HG03095 (cell line): ENCODE results near the gene BASP1.
"Not testable (repeated sequence)": the region's sequence is repeated elsewhere in the genome, so short reads cannot be mapped to it uniquely, and the experiment has no call there.

Source experiments
- ATAC-seq: cut with Tn5 transposase; IDR thresholded peaks from one replicate; pipeline ENCODE4 v1.9.1; 2021; ENCODE audit warnings: moderate library complexity; ENCODE audit not compliant: unreplicated experiment

The BASP1 gene

DNA sequence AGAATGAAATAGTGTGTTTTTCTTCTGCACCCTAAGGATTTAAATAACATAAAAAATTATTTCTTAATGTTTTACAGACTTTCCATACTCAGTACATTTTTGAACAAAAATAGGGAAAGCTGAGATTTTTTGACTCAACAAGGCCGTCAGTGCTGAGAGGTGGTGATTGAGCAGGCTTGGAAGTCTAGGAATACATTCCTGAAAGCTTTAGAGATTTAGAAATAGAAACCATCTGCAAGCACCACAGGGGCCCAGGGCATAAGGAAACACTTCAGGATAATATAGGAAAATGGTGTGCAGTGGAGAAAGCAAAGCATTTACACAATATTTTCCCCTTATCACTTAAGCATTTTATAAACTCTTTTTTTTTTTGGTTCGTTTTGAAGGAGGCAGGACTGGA is 5.2 kb downstream of the BASP1 start:
- no peak for ATAC-seq

DNA sequence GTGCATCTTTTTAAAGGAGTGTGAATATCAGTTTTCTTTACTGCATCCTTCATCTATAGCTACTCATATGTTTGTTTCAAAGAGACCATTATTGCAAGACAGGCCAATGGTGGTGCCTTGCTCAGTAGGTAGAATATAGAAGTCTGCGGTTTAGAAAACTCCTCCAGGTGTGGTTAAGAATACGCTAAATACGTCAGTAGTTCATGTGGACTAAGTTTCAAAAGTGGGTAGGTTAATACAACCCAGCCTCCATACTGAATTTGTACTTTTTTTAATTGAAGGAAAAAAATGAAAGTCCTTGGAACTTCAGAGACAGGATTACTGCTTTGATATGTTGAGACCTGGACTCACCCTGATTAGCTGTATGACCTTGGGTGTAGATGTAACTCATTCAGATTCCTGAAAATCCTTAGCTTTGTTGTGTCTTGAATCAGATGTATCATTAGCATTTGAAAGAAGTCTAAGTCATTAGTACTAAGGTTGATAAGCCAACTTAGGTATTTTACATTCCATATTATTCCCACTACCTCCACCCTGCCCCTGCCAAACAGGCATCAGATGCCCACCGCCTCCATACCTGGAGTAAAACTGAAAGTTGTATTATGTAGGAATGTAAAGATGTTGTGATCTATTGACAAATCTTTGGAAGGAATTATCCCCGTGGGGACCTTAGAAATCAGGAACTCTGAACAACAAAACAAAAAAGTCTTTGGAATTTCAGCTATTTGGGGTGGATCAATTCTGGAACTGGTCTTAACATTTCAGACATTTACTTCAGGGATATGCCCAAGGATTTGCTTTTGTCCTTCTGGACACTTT is 6.1 kb downstream of the BASP1 start:
- ATAC-seq: peak; percentile 40

DNA sequence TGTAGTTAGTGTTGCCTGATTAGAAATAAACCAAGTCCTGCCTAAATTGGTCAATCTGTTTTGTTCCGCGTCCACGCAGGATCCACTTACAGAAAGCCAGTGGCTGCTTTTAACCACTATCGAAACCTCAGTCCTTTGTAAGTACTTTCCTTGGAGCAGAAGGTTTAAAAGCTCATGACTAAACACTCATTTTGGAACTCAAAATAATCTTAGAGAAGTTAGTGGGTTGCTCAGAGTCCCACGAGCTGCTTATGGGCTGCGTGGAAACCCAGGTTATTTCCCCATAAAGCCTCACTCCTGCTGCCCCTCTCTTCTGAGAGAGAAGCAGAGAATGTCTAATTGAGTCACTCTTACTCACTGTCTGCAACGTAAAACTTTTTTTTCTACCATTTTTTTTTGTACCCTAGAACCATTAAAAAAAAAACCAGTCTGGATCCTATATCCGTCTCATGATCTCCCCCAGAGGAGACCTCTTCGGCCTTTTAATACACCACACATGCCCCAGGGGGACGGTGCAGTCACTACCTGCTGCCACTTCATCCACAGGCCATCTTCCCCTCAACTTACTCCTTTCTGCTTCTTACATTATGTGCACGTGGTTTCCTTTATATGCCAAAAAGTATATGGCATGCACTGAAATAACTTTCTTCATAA is 7.6 kb downstream of the BASP1 start:
- ATAC-seq: peak; percentile 50

DNA sequence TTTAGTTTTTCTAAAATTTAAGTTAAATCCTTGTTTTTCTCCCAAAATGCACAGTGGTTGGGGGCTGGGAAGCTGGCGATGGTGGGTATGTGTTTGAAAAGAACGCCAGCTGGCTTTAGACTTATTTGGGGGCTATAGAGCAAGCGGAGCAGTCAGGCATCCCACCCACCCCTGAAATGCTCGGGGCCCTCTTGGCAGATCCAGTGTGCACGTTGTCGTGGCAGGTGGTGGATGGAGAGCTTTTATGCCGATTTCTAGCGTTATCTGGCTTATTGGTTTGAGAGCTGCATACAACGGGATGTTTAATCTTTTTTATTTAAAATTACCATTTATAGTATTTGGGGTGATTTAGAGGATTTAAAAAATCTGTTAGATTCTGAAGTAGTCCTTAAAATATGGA is 8.1 kb downstream of the BASP1 start:
- ATAC-seq: no peak

DNA sequence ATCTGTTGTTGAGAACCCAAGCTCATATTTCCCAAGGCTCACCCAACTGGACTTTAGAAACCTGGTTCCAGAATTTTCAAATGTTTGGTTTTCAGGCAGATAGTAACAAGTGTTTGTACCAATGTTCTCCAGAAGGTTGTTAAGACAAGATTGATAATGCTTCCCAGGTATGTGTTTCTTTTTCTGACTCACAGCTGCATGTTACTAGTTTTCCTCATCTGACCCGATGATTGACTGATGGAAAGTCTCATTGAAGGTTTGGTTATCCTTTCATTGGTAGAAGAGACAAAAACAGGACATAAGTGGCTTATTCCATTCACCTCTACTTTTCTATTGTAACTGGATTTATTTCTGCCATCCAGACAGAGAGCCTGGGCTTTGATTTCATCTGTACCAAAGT is 10.4 kb downstream of the BASP1 start:
- ATAC-seq: no peak

DNA sequence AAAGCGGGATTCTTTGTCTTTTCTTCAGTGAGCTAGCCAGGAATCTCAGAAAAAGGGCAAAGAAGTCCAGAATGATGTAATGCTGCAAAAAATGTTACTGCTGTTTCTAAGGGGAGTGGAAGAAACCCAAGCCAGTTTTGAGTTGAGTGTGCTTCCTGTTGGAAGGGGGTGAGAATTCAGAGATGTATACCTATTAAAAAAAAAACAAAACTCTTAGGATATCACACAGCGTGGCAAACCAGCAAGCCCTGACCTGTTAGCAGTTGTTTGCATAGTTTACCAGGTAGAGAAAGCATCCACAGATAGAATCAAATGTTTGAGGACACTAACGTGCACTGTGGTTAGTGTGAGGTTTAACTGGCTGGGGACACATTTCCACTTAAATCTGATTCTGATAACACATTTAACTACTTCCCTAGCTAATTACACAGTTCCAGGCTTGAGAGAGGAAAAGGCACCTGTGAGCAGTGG is 11.4 kb downstream of the BASP1 start:
- ATAC-seq: peak; percentile 52

DNA sequence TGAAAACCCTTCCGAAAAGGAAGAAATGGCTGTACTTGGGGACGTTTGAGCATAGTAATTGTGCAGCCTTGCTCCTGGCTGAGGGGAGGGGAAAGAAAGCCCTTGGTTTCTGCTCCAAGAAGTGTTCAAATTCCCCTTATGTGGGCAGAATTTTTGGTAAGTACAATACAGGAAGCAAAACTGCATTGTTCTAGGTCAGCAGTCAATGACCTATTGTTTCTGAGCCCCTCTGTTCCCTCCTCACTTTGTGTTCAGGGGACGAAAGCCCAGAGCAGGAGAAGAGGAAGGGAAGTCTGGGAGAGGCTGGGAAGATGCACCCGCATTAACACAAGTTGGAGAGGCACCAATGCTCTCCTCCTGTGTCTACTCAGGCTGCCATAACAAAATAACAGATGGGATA is 11.9 kb downstream of the BASP1 start:
- peak; percentile 34 for ATAC-seq

DNA sequence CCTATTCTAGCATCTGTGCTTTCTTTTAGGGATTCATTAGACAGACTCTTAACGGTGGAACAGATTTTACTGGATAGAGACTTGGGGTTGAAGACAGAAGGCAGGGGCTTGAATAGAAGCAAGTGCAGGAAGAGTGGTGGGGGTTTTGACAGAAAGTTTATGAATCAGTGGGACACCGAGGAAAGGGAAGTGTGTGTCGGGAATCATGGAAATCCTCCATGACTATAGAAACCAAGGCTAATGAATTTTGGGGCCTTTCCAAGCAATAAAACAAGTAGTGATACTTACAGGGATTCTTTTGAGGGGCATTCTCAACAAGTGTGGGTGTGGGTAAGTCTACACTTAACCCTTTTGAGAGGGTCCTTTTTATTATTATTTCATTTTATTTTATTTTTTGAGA is 12.8 kb downstream of the BASP1 start:
- no peak for ATAC-seq

DNA sequence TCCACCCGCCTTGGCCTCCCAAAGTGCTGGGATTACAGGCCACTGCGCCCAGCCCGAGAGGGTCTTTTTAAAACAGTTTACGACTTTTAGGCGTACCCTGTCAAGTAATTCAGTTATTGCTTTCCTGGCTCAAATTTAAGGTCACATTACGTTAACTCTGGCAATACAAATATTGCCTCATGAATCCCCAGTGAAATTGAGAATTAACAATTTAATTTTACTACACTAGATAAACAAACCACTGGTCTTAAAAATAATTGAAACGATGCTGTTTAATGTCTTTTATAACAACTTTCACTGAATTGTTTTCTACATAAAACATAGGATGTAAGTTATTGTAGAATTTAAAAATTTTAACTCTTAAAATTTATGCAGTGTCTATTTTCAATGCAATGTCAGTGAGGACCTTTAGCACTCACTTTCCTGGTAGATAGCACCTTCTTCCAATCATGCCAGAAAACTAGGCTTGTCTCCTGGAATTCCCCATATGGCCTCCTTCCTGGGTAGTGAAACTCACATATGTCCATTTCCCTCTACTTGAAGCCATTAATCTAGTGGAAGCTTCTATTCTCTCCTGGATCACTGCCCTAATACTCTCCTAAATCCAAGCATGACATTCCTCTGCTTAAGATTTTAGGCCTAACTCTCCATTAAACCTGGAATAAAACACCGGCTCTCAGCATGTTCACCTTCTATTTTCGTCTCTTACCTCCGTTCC is 13.5 kb downstream of the BASP1 start:
- no peak for ATAC-seq

DNA sequence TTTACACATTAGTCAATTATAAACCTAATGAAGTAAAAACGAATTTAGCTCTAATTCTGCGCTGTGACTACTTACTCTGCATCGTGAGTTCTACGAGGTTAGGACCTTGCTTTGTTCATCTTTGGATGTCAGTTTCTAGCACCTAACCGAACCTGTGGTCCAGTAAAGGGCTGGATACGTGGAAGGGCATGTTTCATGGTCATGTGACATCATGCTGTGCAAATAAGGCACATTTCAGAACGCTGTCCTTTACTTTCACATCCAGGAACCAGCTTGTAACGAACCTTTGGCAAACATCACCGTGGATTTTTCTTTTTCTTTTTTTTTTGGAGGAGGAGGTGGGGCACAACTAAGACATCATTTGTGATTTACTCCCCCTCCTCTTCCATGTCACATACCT is 15.0 kb downstream of the BASP1 start:
- ATAC-seq: no peak

DNA sequence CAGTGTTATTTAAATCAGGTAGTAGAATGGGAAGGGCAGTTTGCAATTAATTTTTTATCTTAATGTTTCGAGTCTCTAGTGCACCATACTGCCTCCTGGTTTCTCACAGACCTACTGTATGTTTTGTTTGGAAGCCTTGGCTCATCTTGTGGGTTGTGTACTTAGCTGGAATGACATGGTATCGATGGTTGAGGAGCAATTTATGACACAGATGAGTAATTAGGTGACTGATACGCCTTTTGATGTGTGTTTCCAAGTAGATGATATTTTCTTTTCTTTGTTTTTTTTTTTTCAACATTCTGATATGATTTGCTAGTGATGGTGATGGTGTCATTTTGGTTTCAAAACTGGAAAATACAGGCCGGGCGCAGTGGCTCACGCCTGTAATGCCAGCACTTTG is 16.1 kb downstream of the BASP1 start:
- no peak for ATAC-seq

DNA sequence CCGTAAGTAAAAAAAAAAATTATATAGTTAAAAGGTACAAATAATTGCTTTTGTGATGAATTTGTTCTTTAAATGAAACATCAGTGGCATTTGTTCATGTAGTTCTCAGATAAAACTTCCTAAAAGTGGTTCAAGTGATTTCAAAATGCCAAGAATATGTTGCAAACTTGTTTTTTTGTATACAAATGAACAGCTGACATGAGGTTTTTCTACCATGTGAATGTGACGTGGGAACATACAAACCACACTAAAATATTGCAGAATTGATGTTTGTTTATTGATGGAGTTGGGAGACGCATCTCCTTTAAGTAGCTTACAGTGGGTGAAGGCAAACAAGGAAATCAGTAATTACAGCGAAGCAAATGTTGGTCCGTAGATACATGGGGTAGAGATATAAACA is 16.9 kb downstream of the BASP1 start:
- no peak for ATAC-seq

DNA sequence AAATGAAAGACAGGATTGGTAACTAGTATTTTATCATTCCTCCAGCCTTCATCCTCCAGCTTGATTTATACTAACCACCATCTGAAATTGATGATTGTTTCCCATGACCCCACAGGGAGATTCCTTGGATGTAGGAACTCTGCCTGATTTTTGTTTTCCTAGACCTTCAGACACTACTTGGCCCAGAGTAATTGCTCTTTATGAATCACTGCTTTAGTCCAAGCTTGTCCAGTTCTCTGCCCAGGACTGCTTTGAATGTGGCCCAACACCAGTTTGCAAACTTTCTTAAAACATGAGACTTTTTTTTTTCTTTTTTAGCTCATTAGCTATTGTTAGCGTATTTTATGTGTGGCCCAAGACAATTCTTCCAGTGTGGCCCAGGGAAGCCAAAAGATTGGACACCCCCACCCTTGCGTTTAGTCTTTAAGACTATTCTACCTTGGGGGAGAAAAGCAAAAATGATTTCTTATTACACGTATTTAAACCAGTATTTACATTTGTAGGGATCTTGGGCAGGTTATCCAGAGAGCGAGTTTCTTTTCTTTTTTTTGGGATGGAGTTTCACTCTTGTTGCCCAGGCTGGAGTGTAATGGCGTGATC is 18.4 kb downstream of the BASP1 start:
- no peak for ATAC-seq

DNA sequence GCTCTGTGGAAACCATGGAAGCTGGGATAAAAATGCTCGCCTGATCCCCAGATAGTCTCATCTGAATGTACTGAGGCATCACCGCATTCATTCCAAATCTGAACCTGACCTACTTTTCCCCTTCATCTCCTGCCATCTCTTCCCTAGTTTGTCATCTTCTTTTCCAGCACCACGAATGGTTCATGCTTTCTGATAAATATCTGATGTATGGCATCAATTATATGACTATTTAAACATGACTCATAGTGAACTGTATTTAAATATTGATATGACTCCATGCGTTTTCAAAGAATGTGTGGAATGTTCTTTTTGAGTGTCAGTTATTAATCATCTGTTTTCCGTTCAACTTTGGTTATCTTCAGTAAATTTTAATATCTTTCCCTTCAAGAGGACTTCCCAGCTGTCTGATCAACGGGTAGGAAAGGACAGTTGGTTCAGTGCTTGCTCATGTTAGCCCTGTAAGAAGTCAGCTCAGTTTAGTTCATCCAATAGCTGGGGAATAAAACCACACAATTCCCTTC is 21.1 kb downstream of the BASP1 start:
- ATAC-seq: no peak

DNA sequence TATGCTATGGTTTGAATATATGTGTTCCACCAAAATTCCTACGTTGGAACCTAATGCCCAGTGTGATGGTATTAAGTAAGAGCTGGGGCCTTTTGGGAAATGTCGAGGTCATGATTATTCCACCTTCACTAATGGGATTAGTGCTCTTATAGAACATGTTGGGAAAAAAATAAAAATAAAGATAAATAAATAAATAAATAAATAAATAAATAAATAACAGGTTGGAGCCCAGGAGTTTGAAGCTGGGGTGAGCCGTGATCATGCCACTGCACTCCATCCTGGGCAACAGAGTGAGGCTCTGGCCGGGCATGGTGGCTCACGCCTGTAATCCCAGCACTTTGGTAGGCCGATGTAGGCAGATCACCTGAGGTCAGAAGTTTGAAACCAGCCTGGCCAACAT is 22.5 kb downstream of the BASP1 start:
- ATAC-seq: no peak

DNA sequence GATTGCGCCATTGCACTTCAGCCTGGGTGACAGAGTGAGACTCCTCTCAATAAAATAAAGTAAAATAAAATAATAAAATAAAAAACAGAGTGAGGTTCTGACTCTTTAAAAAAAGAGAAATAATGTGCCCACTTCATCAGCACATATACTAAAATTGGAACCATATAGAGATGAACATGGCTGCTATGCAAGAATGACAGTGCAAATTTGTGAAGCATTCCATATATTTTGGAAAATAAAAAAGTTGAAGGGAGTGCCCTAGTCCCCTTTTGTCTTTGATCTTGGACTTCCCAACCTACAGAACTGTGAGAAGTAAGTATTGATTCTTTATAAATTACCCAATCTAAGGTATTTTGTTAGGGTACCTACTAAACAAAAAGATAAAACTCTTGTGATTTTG is 23.1 kb downstream of the BASP1 start:
- no peak for ATAC-seq

DNA sequence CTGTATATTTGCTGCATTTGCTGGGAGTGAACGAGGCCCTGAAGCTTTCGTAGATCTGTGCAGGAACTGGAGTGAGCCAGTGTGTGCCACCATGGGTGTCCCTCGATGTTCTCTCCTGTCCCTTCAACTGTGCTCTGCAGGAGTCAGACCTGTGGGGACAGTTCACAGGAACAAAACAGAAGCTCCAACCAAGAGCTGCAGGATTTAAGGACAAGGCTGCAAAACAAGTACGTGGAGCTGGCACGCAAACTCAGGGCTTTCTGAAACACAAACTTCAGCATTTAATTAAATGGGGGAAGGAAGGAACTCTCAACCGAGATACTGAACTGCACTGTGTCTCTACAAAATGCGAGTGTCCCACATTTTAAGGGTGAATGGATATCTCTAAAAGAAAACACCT is 24.2 kb downstream of the BASP1 start:
- no peak for ATAC-seq

DNA sequence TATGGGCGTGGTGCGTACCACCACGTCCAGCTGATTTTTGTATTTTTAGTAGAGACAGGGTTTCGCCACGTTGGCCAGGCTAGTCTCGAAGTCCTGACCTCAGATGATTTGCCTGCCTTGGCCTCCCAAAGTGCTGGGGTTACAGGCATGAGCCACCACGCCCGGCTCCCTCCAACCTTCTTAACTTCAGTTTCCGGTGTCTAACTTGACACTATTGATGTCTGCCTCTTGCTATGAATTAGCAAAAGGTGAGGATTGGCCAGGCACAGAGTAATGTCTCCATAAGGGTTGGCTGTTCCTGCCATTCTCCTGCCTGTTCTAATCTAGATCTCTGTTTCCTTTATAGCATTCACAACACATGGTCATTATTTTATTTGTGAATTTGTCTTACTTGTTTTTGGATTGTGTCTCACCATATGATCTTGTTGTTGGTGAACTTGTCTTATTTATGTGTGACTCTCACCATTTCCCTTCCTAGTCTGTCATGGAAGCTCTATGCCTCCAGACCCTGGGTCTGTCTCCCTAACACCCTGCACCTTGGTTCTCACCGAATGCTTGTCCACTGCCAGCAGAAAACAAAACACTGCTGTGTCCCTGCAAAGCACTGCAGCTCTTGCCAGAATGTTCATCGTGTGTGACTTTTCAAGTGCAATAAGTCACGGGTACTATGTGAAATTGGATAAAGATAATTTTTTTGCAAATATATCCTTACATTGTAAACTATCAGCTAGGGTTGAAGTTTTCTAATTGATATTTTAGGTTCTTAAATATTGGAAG is 26.0 kb downstream of the BASP1 start:
- ATAC-seq: no peak

DNA sequence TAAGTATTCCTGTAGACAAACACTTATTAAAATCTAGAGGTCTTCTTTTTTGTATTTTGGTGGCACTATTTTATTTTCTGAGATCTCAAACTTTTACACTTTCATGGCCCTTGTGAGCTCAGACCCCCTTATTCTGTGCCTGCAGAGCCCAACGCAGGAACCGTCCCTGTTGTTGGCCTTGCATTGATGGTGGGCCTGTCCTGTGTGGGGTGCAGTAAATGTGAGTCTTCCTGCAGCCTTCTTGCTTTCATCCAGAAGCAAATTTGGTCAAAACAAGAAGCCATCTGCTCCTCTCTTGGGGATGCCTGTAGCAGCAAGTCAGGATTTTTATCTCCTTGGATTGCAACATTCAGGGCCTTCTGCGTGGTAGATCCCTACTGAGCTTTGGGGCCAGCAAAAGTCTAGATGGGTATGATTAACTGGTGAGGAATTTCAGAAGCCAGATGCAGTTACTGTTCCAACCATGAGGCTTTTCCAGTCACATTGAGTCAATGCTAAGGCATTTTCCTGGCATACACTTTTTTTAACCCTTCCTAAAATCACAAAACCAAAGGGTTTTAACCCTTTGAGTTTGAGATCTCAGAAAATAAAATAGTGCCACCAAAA is 31.7 kb downstream of the BASP1 start:
- no peak for ATAC-seq

DNA sequence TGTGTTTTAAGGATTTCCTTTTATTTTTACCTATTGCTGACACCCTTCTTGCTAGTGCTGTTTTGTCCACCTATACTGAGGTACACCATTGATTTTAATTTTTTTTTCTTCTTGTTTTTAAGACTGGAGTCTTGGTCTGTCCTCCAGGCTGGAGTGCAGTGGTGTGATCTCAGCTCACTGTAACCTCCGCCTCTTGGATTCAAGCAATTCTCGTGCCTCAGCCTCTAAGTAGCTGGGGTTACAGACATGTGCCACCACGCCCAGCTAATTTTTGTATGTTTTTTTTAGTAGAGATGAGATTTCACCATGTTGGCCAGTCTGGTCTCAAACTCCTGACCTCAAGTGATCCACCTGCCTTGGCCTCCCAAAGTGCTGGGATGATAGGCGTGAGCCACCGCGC is 32.4 kb downstream of the BASP1 start:
- not testable (repeated sequence) for ATAC-seq
